SK-N-SH (cell line): ENCODE measurements around the gene ANTKMT. TPM values are rescaled to one million over a fixed set of nuclear protein-coding genes. Genes with fewer than 3 reads are reported as not detected.

Source experiments
- CTCF ChIA-PET: fragments of 300-600, 350-600 bp; formaldehyde crosslinking; extraction: SDS; loops from one replicate; lab custom pipeline; 2021; lab: Yijun Ruan, JAX
- POLR2A ChIA-PET: fragments of 350-600 bp; sonication (Branson Sonifier 250); formaldehyde crosslinking; extraction: SDS; loops from one replicate; lab custom pipeline; 2020; ENCODE audit warnings: antibody characterized with exemption, inconsistent platforms; lab: Yijun Ruan, JAX
- DNase-seq: peaks from one replicate; pipeline ENCODE4 v3.0.0; 2012
- H2AFZ ChIP-seq: fragments of 200-600 bp; sonication (generic); 2 replicates; pipeline ENCODE4 v1.8.1; 2016; ENCODE audit warnings: antibody characterized with exemption, mild to moderate bottlenecking, low read depth
- H3F3A ChIP-seq: fragments of 200-600 bp; sonication (generic); replicated peaks from 2 replicates; pipeline ENCODE3; 2016; ENCODE audit warnings: antibody characterized with exemption, mild to moderate bottlenecking; ENCODE audit not compliant: insufficient read depth
- H3K27ac ChIP-seq, 2 experiments: fragments of 200-500 bp in 1 of 2; fragments of 200-600 bp in 1 of 2; sonication (Bioruptor generic) in 1 of 2; sonication (generic), shearing (Covaris generic) in 1 of 2; 2 replicates each; pipeline versions ENCODE4 v1.5.1 to v1.6.1; 2014 to 2016; ENCODE audit warnings: low read depth in 2 of 2, inconsistent platforms in 1 of 2, low read length in 1 of 2, mild to moderate bottlenecking in 1 of 2, mixed read lengths in 1 of 2
- H3K27me3 ChIP-seq: fragments of 200-600 bp; sonication (generic), shearing (Covaris generic); 2 replicates; pipeline ENCODE4 v1.6.1; 2016; ENCODE audit warnings: mixed run types; ENCODE audit not compliant: insufficient read depth
- H3K36me3 ChIP-seq, 2 experiments: fragments of 200-500 bp in 1 of 2; fragments of 200-600 bp in 1 of 2; sonication (Bioruptor generic) in 1 of 2; sonication (generic) in 1 of 2; replicated peaks in 1 of 2; 2 replicates each; pipeline versions ENCODE3 to v1.5.1; 2014 to 2016; ENCODE audit warnings: low read length in 1 of 2, mild to moderate bottlenecking in 1 of 2; ENCODE audit not compliant: insufficient read depth in 2 of 2, control insufficient read depth in 1 of 2
- H3K4me1 ChIP-seq, 2 experiments: fragments of 200-500 bp in 1 of 2; fragments of 200-600 bp in 1 of 2; sonication (Bioruptor generic) in 1 of 2; sonication (generic), shearing (Covaris generic) in 1 of 2; 2 replicates each; pipeline versions ENCODE4 v1.5.1 to v1.6.1; 2014 to 2016; ENCODE audit warnings: low read depth in 1 of 2, low read length in 1 of 2, mixed run types in 1 of 2; ENCODE audit not compliant: insufficient read depth in 2 of 2, control insufficient read depth in 1 of 2
- H3K4me2 ChIP-seq: fragments of 200-600 bp; sonication (generic), shearing (Covaris generic); 2 replicates; pipeline ENCODE4 v1.6.1; 2017; ENCODE audit warnings: mixed run types
- H3K4me3 ChIP-seq, 2 experiments: fragments of 200-500 bp in 1 of 2; fragments of 200-600 bp in 1 of 2; sonication (Bioruptor generic) in 1 of 2; sonication (generic), shearing (Covaris generic) in 1 of 2; 2 replicates each; pipeline versions ENCODE4 v1.5.1 to v1.8.1; 2014 to 2016; ENCODE audit warnings: low read depth in 2 of 2, inconsistent platforms in 1 of 2, low read length in 1 of 2, mild to moderate bottlenecking in 1 of 2, mixed read lengths in 1 of 2, moderate library complexity in 1 of 2
- H3K79me2 ChIP-seq: fragments of 200-600 bp; sonication (generic); 2 replicates; pipeline ENCODE4 v1.8.1; 2017; ENCODE audit warnings: mild to moderate bottlenecking; ENCODE audit not compliant: insufficient read depth
- H3K9ac ChIP-seq: fragments of 200-600 bp; sonication (generic); 2 replicates; pipeline ENCODE4 v1.6.1; 2017; ENCODE audit warnings: mixed run types
- H3K9me2 ChIP-seq: fragments of 200-600 bp; sonication (generic); 2 replicates; pipeline ENCODE4 v1.6.1; 2017; ENCODE audit warnings: mixed run types
- H3K9me3 ChIP-seq: fragments of 200-600 bp; sonication (generic); 2 replicates; pipeline ENCODE4 v1.6.1; 2017; ENCODE audit warnings: mixed run types, mild to moderate bottlenecking, moderate library complexity
- H4K20me1 ChIP-seq: fragments of 200-600 bp; sonication (generic); 2 replicates; pipeline ENCODE4 v1.6.1; 2017; ENCODE audit warnings: mild to moderate bottlenecking, mixed run types; ENCODE audit not compliant: insufficient read depth
- CHD2 ChIP-seq: fragments of 150-350 bp; IDR thresholded peaks from 2 replicates; pipeline ENCODE4 v1.6.1; 2018; ENCODE audit warnings: low read length; ENCODE audit not compliant: partially characterized antibody
- ELF1 ChIP-seq: IDR thresholded peaks from 2 replicates; pipeline ENCODE4 v1.4.0; 2012
- FOXJ3 ChIP-seq: sonication (generic); formaldehyde crosslinking; IDR thresholded peaks from 2 replicates; pipeline ENCODE4 v1.5.1; 2020; ENCODE audit warnings: mild to moderate bottlenecking, missing genetic modification reagents
- MEF2A ChIP-seq: IDR thresholded peaks from 2 replicates; pipeline ENCODE4 v1.4.0; 2012; ENCODE audit warnings: low read depth, borderline replicate concordance
- MXI1 ChIP-seq: IDR thresholded peaks from 2 replicates; pipeline ENCODE4 v1.6.1; 2012; ENCODE audit warnings: mild to moderate bottlenecking, low read depth, low read length, improper control_type of control experiment
- POLR2AphosphoS5 ChIP-seq: IDR thresholded peaks from 2 replicates; pipeline ENCODE4 v1.6.1; 2012; ENCODE audit warnings: low read depth, low read length
- RCOR1 ChIP-seq: fragments of 150-350 bp; IDR thresholded peaks from 2 replicates; pipeline ENCODE4 v1.6.1; 2017; ENCODE audit warnings: antibody characterized with exemption, low read length
- REST ChIP-seq: IDR thresholded peaks from 2 replicates; pipeline ENCODE4 v1.6.1; 2012; ENCODE audit warnings: mild to moderate bottlenecking, low read depth, low read length, moderate library complexity
- SIN3A ChIP-seq: IDR thresholded peaks from 2 replicates; pipeline ENCODE4 v1.6.1; 2012; ENCODE audit warnings: low read depth, mild to moderate bottlenecking, low read length, moderate library complexity, borderline replicate concordance
- TAF1 ChIP-seq: IDR thresholded peaks from 2 replicates; pipeline ENCODE4 v1.6.1; 2012; ENCODE audit warnings: low read depth, mild to moderate bottlenecking, low read length, moderate library complexity, borderline replicate concordance
- TCF12 ChIP-seq: IDR thresholded peaks from 2 replicates; pipeline ENCODE4 v1.4.0; 2012
- USF2 ChIP-seq: fragments of 150-350 bp; IDR thresholded peaks from 2 replicates; pipeline ENCODE4 v1.6.1; 2017; ENCODE audit warnings: antibody characterized with exemption, low read length, low read depth, borderline replicate concordance
- YY1 ChIP-seq: IDR thresholded peaks from 2 replicates; pipeline ENCODE4 v1.4.0; 2012; ENCODE audit warnings: low read depth, mild to moderate bottlenecking
- WGBS: methylation state at CpG from one replicate; pipeline ENCODE4 v1.1.6; 2017; ENCODE audit warnings: low lambda C conversion rate; 5-methylcytosine and 5-hydroxymethylcytosine counted together
- polyA plus RNA-seq, 3 experiments: library from polyadenylated mRNA; depleted of rRNA; stranded (reverse); fragments of >200 nt; gene quantifications; 2 replicates each; pipeline ENCODE4 v1.2.3, GENCODE V29; 2012

ANTKMT gene
- polyA plus RNA-seq, 1 of the 3 experiments (the other 2 are of a cell fraction) = 57.4 TPM

- Histone ChIP-seq H3K36me3 (no peaks in the 10 kb centered on the region), H2AFZ (no peak overlapping the region), H3K4me3 (peak overlapping the region; percentile 78 to 82), H3K27ac (peak overlapping the region; percentile 11 to 48; a peak in 2 of 4 replicates), H3K4me1 (peaks cover 5 to 27% of the 10 kb centered on the region in 2 experiments; a peak in 2 of 4 replicates), H3K9me3 (no peaks in the 10 kb centered on the region), H3K79me2 (peaks cover 49% of the 10 kb centered on the region), H3F3A (peaks cover 6% of the 10 kb centered on the region), H3K27me3 (no peaks in the 10 kb centered on the region)
- WGBS = 21% methylated on average over 21 of the region's 50 CpGs
- TF ChIP-seq REST (peak; percentile 91), TCF12 (no peak), CHD2 (no peak), POLR2AphosphoS5 (no peak)
- TF ChIP-seq, all 33 proteins: peak for 1
- DNase-seq = peak; percentile 74
- Histone ChIP-seq H3K4me2 (peak overlapping the region; percentile 95), H3K9ac (peak overlapping the region; percentile 85), H4K20me1 (peaks cover 49% of the 10 kb centered on the region), H3K9me2 (no peaks in the 10 kb centered on the region)
- ChIA-PET POLR2A (interaction anchor here (1.7 to 2.0 kb wide), 2 partner anchors 14 to 24 kb away, joined by 5 to 7 read pairs; partner anchors contain the start of gene WDR24), CTCF (interaction anchor here (0.5 to 22.4 kb wide), 9 partner anchors 8 to 80 kb away, joined by 3 to 358 read pairs (median 4); partner anchors contain the start of genes ANTKMT, CCDC78, CIAO3 and HAGHL)
Observed at GRCh38 chr16:704552-705380, 16.2 kb upstream of the ANTKMT start.

- Histone ChIP-seq H3K4me3 (peak within 1 kb of the TSS; percentile 78 to 82), H3K9me2 (no peaks in the 10 kb centered on the region), H3K9ac (peak within 1 kb of the TSS; percentile 85), H3K4me2 (peak within 1 kb of the TSS; percentile 95), H3K79me2 (peaks cover 44% of the 10 kb centered on the region), H3K27me3 (no peaks in the 10 kb centered on the region), H3K9me3 (no peaks in the 10 kb centered on the region), H3K4me1 (peaks cover 14 to 36% of the 10 kb centered on the region in 2 experiments; a peak in 2 of 4 replicates), H4K20me1 (peaks cover 41% of the 10 kb centered on the region), H2AFZ (no peak within 1 kb of the TSS), H3K27ac (peak within 1 kb of the TSS in 1 of 2 experiments; percentile 64; a peak in 1 of 4 replicates), H3K36me3 (no peaks in the 10 kb centered on the region), H3F3A (peaks cover 14% of the 10 kb centered on the region)
- CTCF ChIA-PET = interaction anchor here (1.0 to 22.4 kb wide), 4 partner anchors 10 to 79 kb away, joined by 4 to 358 read pairs (median 22); partner anchors contain the start of genes ANTKMT, CCDC78, HAGHL and METRN
- WGBS = 2% methylated on average over 9 of the region's 115 CpGs
- peak; percentile 98 for DNase-seq
- POLR2A ChIA-PET = interaction anchor here (1.7 kb wide), 1 partner anchor 23 kb away, joined by 5 read pairs; no protein-coding TSS in a partner anchor
- TF ChIP-seq SIN3A = no peak
- no peak for TF ChIP-seq POLR2AphosphoS5
- no peak for TF ChIP-seq RCOR1
- no peak for TF ChIP-seq ELF1
- no peak for TF ChIP-seq YY1
- no peak for TF ChIP-seq REST
- no peak for TF ChIP-seq USF2
- no peak for TF ChIP-seq MXI1
- TF ChIP-seq CHD2 = no peak
- TF ChIP-seq MEF2A = no peak
- no peak for TF ChIP-seq TAF1
- TF ChIP-seq FOXJ3 (CRISPR knock-in tag) = no peak
Observed at GRCh38 chr16:705431-706188, 15.3 kb upstream of the ANTKMT start, which contains the start of gene FBXL16. FBXL16 (minus strand) TSS chr16:705801; CDS start chr16:697405, 8,396 bp downstream.
